Neural progenitor cell (in vitro differentiated cells): ENCODE measurements around the gene PCDH20. TPM values are rescaled to one million over a fixed set of nuclear protein-coding genes. Genes with fewer than 3 reads are reported as not detected.

ENCODE experiments used
- DNase-seq: peaks from one replicate; pipeline ENCODE4 v3.0.0-alpha.2; 2016; ENCODE audit warnings: low spot score
- H2AFZ ChIP-seq: fragments of 200-600 bp; sonication (generic); replicated peaks from 2 replicates; pipeline ENCODE4 v1.6.1; 2016; ENCODE audit warnings: antibody characterized with exemption
- H3F3A ChIP-seq: fragments of 200-600 bp; sonication (generic); 2 replicates; pipeline ENCODE4 v1.6.1; 2016; ENCODE audit warnings: antibody characterized with exemption, low read depth
- H3K27ac ChIP-seq: fragments of 200-600 bp; sonication (generic); 2 replicates; pipeline ENCODE4 v1.5.1; 2016; ENCODE audit warnings: mild to moderate bottlenecking
- H3K27me3 ChIP-seq: fragments of 200-600 bp; sonication (generic); 2 replicates; pipeline ENCODE4 v1.6.1; 2016; ENCODE audit warnings: mild to moderate bottlenecking, moderate library complexity
- H3K36me3 ChIP-seq: fragments of 200-600 bp; sonication (generic); 2 replicates; pipeline ENCODE4 v1.5.1; 2016
- H3K4me1 ChIP-seq: fragments of 200-600 bp; sonication (generic); 2 replicates; pipeline ENCODE4 v1.6.1; 2016; ENCODE audit warnings: mixed run types
- H3K4me2 ChIP-seq: fragments of 200-600 bp; sonication (generic); 2 replicates; pipeline ENCODE4 v1.6.1; 2016
- H3K4me3 ChIP-seq: fragments of 200-600 bp; sonication (generic); 2 replicates; pipeline ENCODE4 v1.5.1; 2016
- H3K79me2 ChIP-seq: fragments of 200-600 bp; sonication (generic); 2 replicates; pipeline ENCODE4 v1.6.1; 2016; ENCODE audit warnings: low read depth
- H3K9ac ChIP-seq: fragments of 200-600 bp; sonication (generic); 2 replicates; pipeline ENCODE4 v1.6.1; 2016
- H3K9me3 ChIP-seq: fragments of 200-600 bp; sonication (generic); 2 replicates; pipeline ENCODE4 v1.5.1; 2016; ENCODE audit warnings: low read depth
- H4K20me1 ChIP-seq: fragments of 200-600 bp; sonication (generic); 2 replicates; pipeline ENCODE4 v1.6.1; 2016; ENCODE audit warnings: low read depth
- H3K27ac Mint-ChIP-seq: 3 replicates; pipeline ENCODE4 v1.8.0; 2021; ENCODE audit warnings: mixed read lengths
- H3K27me3 Mint-ChIP-seq: 2 replicates; pipeline ENCODE4 v1.8.0; 2022; ENCODE audit warnings: low read depth, mild to moderate bottlenecking, inconsistent platforms, moderate library complexity, mixed read lengths; ENCODE audit not compliant: insufficient read depth
- H3K36me3 Mint-ChIP-seq: 3 replicates; pipeline ENCODE4 v1.8.0; 2021; ENCODE audit warnings: mixed read lengths
- H3K4me1 Mint-ChIP-seq: 3 replicates; pipeline ENCODE4 v1.8.0; 2021; ENCODE audit warnings: mixed read lengths
- H3K4me3 Mint-ChIP-seq: 3 replicates; pipeline ENCODE4 v1.8.0; 2021; ENCODE audit warnings: mild to moderate bottlenecking, moderate library complexity, mixed read lengths
- H3K9me3 Mint-ChIP-seq: 3 replicates; pipeline ENCODE4 v1.8.0; 2020; ENCODE audit warnings: mixed read lengths
- EZH2 ChIP-seq: fragments of 200-600 bp; sonication (generic); IDR thresholded peaks from 2 replicates; pipeline ENCODE4 v1.6.1; 2017; ENCODE audit warnings: antibody characterized with exemption, mild to moderate bottlenecking, moderate library complexity
- EZH2phosphoT487 ChIP-seq: fragments of 200-600 bp; sonication (generic); IDR thresholded peaks from 2 replicates; pipeline ENCODE4 v1.6.1; 2017; ENCODE audit warnings: antibody characterized with exemption
- total RNA-seq: library from RNA; depleted of rRNA; stranded (reverse); fragments of >200 nt; gene quantifications from 2 replicates; pipeline ENCODE4 v1.2.3, GENCODE V29; 2015; ENCODE audit warnings: low replicate concordance
- TF ChIP-seq, protein P1 (sequence below): fragments of 200-600 bp; sonication (generic); IDR thresholded peaks from 2 replicates; pipeline ENCODE4 v1.5.1; 2017; ENCODE audit warnings: antibody characterized with exemption, mild to moderate bottlenecking

Gene PCDH20, protein sequence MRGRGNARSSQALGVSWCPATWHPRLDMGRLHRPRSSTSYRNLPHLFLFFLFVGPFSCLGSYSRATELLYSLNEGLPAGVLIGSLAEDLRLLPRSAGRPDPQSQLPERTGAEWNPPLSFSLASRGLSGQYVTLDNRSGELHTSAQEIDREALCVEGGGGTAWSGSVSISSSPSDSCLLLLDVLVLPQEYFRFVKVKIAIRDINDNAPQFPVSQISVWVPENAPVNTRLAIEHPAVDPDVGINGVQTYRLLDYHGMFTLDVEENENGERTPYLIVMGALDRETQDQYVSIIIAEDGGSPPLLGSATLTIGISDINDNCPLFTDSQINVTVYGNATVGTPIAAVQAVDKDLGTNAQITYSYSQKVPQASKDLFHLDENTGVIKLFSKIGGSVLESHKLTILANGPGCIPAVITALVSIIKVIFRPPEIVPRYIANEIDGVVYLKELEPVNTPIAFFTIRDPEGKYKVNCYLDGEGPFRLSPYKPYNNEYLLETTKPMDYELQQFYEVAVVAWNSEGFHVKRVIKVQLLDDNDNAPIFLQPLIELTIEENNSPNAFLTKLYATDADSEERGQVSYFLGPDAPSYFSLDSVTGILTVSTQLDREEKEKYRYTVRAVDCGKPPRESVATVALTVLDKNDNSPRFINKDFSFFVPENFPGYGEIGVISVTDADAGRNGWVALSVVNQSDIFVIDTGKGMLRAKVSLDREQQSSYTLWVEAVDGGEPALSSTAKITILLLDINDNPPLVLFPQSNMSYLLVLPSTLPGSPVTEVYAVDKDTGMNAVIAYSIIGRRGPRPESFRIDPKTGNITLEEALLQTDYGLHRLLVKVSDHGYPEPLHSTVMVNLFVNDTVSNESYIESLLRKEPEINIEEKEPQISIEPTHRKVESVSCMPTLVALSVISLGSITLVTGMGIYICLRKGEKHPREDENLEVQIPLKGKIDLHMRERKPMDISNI
- total RNA-seq = 0.17 and 0.31 TPM in 2 replicates

DNA sequence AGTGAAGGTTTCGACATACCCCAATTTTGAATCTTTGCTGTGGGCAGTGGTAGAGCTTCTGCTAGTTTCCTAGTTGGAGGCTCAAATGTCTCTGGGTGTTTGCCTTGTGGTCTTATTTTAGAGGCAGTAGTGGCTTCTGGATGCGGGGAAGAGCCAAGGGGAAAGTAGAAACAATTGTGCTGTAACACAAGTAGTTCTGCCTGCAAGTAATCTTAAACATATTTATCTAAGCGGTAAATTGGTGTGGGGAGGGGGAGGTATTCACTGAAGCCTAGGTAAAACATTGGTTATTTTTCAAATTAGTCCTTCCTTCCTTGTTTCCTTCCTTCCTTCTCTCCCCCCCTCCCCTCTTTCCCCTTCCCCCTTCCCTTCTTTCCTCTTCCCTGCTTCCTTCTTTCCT is at the start of gene PCDH20:
PCDH20 (minus strand) TSS at position 101 of the 400 bp plus-strand sequence. CDS start 691 bp downstream, outside the sequence.
- peaks cover 16% of the 10 kb centered on the region for H3K4me1 ChIP-seq
- H3K4me3 ChIP-seq = peak within 1 kb of the TSS; percentile 56
- H2AFZ ChIP-seq = peak within 1 kb of the TSS; percentile 61
- peaks cover 2% of the 10 kb centered on the region for H4K20me1 ChIP-seq
- Mint-ChIP-seq H3K4me3 (peak within 1 kb of the TSS; percentile 94), H3K36me3 (no peaks in the 10 kb centered on the region), H3K4me1 (peaks cover 11% of the 10 kb centered on the region), H3K9me3 (no peaks in the 10 kb centered on the region), H3K27me3 (peaks cover 21% of the 10 kb centered on the region), H3K27ac (peak within 1 kb of the TSS; percentile 30)
- H3K36me3 ChIP-seq = no peaks in the 10 kb centered on the region
- peak within 1 kb of the TSS; percentile 88 for H3K4me2 ChIP-seq
- no peak for DNase-seq
- peaks cover 5% of the 10 kb centered on the region for H3F3A ChIP-seq
- no peaks in the 10 kb centered on the region for H3K9me3 ChIP-seq
- no peaks in the 10 kb centered on the region for H3K79me2 ChIP-seq
- H3K27me3 ChIP-seq = peaks cover 64% of the 10 kb centered on the region
- H3K9ac ChIP-seq = no peak within 1 kb of the TSS
- H3K27ac ChIP-seq = no peak within 1 kb of the TSS
- TF ChIP-seq, protein P1, sequence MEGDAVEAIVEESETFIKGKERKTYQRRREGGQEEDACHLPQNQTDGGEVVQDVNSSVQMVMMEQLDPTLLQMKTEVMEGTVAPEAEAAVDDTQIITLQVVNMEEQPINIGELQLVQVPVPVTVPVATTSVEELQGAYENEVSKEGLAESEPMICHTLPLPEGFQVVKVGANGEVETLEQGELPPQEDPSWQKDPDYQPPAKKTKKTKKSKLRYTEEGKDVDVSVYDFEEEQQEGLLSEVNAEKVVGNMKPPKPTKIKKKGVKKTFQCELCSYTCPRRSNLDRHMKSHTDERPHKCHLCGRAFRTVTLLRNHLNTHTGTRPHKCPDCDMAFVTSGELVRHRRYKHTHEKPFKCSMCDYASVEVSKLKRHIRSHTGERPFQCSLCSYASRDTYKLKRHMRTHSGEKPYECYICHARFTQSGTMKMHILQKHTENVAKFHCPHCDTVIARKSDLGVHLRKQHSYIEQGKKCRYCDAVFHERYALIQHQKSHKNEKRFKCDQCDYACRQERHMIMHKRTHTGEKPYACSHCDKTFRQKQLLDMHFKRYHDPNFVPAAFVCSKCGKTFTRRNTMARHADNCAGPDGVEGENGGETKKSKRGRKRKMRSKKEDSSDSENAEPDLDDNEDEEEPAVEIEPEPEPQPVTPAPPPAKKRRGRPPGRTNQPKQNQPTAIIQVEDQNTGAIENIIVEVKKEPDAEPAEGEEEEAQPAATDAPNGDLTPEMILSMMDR = no peak
- TF ChIP-seq EZH2 = no peak
- no peak for TF ChIP-seq EZH2phosphoT487

DNA sequence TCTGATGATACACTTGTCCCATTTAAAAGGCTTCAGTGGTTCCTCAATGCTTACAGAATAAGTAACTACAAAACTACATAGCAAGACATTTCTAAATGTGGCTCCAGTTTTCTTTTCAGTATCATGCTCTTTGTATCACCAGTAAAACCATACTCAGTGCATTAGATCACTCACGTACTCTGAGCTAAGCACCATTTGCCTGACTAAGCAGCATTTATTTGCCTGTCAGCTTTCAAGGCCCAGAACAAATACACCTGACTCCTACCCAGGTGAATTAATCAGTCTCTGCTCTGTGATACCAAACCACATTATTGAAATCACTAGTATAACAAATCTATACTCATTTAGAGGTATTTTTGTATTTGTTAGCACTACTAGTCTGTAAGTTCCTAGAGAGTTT is 47.4 kb upstream of the PCDH20 start:
- no peak overlapping the region for H3K4me3 Mint-ChIP-seq
- H3K27me3 Mint-ChIP-seq = no peaks in the 10 kb centered on the region
- no peak overlapping the region for H2AFZ ChIP-seq
- no peaks in the 10 kb centered on the region for H4K20me1 ChIP-seq
- H3K9ac ChIP-seq = no peak overlapping the region
- H3F3A ChIP-seq = no peaks in the 10 kb centered on the region
- H3K4me3 ChIP-seq = no peak overlapping the region
- H3K4me2 ChIP-seq = no peak overlapping the region
- no peaks in the 10 kb centered on the region for H3K9me3 Mint-ChIP-seq
- no peak overlapping the region for H3K27ac Mint-ChIP-seq
- H3K79me2 ChIP-seq = no peaks in the 10 kb centered on the region
- H3K27me3 ChIP-seq = no peaks in the 10 kb centered on the region
- DNase-seq = no peak
- H3K9me3 ChIP-seq = no peaks in the 10 kb centered on the region
- no peaks in the 10 kb centered on the region for H3K4me1 ChIP-seq
- no peaks in the 10 kb centered on the region for H3K36me3 ChIP-seq
- H3K27ac ChIP-seq = no peak overlapping the region
- no peaks in the 10 kb centered on the region for H3K36me3 Mint-ChIP-seq
- no peaks in the 10 kb centered on the region for H3K4me1 Mint-ChIP-seq
- TF ChIP-seq EZH2 (no peak), EZH2phosphoT487 (no peak)
- TF ChIP-seq, protein P1 = no peak

DNA sequence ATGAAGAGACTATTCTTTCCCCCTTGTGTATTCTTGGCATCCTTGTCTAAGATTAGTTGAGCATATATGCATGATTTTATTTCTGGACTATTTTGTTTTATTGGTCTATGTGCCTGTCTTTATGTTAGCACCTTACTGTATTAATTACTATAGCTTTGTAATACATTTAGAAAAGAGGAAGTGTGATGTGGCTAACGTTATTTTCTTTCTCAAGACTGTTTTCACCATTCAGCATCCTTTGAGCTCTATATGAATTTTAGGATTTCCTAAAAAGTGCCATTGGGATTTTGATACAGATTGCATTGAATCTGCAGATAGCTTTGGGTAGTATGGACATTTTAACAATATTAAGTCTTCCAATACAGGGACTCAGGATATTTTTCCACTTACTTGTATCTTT is 37.5 kb upstream of the PCDH20 start:
- Histone ChIP-seq H3K27ac (no peak overlapping the region), H3K9me3 (no peaks in the 10 kb centered on the region), H3F3A (no peaks in the 10 kb centered on the region), H3K4me3 (no peak overlapping the region), H3K27me3 (no peaks in the 10 kb centered on the region), H3K4me1 (no peaks in the 10 kb centered on the region), H3K4me2 (no peak overlapping the region), H3K36me3 (no peaks in the 10 kb centered on the region), H3K9ac (no peak overlapping the region), H2AFZ (no peak overlapping the region), H4K20me1 (no peaks in the 10 kb centered on the region), H3K79me2 (no peaks in the 10 kb centered on the region)
- no peaks in the 10 kb centered on the region for H3K27me3 Mint-ChIP-seq
- H3K27ac Mint-ChIP-seq = no peak overlapping the region
- H3K9me3 Mint-ChIP-seq = no peaks in the 10 kb centered on the region
- H3K36me3 Mint-ChIP-seq = no peaks in the 10 kb centered on the region
- no peaks in the 10 kb centered on the region for H3K4me1 Mint-ChIP-seq
- TF ChIP-seq, protein P1 = no peak
- no peak for TF ChIP-seq EZH2phosphoT487
- TF ChIP-seq EZH2 = no peak
- DNase-seq = no peak
- H3K4me3 Mint-ChIP-seq = no peak overlapping the region
